PC-9 (cell line): ENCODE data around the gene WNT9A.

Experiments
- CTCF ChIP-seq: fragments of 200-600 bp; sonication (generic); conservative IDR thresholded peaks from 2 replicates; pipeline ENCODE4 v1.6.1; 2017; ENCODE audit warnings: mixed run types, antibody characterized with exemption, mild to moderate bottlenecking, moderate library complexity
- EZH2 ChIP-seq: fragments of 200-600 bp; sonication (generic); IDR thresholded peaks from 2 replicates; pipeline ENCODE4 v1.8.0; 2017; ENCODE audit warnings: antibody characterized with exemption, low read depth

DNA sequence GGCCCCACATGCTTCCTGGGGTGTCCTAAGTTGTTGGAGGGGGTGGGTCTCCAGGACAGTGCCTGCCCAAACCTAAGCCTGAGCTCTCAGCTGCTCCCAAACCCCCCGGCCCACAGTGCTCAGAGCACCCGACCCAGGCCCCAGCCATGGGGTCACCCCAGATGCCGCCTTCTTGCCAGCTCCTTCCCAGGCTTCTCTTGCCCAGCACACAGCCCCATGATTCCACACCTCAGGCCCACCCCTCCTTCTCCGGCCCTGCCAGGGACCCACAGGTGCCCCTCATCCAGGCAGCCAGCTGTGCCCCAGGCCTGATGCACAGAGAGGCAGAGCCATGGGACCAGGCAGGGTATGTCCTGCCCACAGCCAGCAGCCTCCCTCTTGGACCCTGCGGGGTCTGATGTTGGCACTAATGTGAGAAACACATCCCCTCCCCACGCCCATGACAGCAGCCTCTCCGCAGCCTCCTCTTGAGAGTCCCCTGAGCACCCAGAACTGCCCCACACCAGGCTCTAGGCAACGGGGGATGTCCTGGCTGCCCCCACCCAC, 4.9 kb downstream of the WNT9A start:
- no peak for TF ChIP-seq CTCF
- no peak for TF ChIP-seq EZH2
